ENCODE data around the gene EYA2. TPM values are rescaled to one million over a fixed set of nuclear protein-coding genes. Genes with fewer than 3 reads are reported as not detected.

Gene EYA2
- total RNA-seq, 4 donors from 2014 or later: 2.0 to 11.0 (median 5.6) TPM

DNA sequence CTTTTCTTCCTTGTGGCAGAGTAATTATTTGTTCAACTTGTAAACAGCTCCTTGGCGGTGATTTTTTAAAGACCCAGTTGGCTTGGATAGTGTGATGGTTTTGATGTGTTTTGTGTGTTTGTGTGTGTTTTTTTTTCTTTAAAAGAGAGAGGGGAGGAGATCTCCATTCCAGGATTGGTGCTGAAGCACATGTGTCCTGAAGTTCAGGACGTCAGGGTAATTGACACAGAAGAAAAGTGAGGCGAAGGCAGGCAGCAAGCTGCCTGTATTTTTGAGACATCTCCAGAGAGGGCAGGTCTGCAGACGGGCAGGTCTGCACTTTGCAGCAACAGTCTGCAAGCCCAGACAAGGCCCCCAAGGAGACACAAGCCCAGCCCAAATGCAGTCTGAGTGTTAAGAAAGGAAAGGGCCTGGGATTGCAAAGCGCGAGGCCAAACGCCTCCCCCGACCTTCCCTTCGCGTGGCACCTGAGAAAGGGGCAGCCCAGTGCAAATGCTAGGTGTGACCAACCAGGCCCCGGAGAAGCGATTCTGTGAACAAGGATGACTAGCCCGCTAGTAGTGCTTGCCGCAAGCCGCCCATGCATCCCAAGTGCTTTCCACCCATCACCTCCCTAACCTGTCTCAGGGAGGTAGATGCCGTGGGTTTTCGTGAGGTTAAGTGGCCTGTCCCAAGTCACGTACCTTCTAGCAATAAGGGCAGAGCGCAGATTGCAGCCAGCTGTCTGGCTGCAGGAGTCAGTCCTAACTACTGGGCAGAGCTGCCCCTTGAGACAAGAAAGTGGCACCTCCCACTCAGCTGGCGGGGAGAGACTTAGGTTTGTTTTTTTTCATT is 231.3 kb downstream of the EYA2 start:
- no peaks in the 10 kb centered on the region for H3K9me3 ChIP-seq
- no peak overlapping the region for H3K4me3 ChIP-seq
- H3K27me3 ChIP-seq: no peaks in the 10 kb centered on the region
- H3K27ac ChIP-seq: peak overlapping the region; percentile 67 to 70
- intact Hi-C loops (cut with DNase I; ENCODE audit: low total_unique reads): no loop called here
- H3K36me3 ChIP-seq: no peaks in the 10 kb centered on the region
- H3K4me1 ChIP-seq: no peaks in the 10 kb centered on the region
- no peak for DNase-seq
- TF ChIP-seq, protein P1, sequence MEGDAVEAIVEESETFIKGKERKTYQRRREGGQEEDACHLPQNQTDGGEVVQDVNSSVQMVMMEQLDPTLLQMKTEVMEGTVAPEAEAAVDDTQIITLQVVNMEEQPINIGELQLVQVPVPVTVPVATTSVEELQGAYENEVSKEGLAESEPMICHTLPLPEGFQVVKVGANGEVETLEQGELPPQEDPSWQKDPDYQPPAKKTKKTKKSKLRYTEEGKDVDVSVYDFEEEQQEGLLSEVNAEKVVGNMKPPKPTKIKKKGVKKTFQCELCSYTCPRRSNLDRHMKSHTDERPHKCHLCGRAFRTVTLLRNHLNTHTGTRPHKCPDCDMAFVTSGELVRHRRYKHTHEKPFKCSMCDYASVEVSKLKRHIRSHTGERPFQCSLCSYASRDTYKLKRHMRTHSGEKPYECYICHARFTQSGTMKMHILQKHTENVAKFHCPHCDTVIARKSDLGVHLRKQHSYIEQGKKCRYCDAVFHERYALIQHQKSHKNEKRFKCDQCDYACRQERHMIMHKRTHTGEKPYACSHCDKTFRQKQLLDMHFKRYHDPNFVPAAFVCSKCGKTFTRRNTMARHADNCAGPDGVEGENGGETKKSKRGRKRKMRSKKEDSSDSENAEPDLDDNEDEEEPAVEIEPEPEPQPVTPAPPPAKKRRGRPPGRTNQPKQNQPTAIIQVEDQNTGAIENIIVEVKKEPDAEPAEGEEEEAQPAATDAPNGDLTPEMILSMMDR (IDR thresholded peaks at IDR 0.05): no peak
- no peak for TF ChIP-seq POLR2A (IDR thresholded peaks at IDR 0.05)

DNA sequence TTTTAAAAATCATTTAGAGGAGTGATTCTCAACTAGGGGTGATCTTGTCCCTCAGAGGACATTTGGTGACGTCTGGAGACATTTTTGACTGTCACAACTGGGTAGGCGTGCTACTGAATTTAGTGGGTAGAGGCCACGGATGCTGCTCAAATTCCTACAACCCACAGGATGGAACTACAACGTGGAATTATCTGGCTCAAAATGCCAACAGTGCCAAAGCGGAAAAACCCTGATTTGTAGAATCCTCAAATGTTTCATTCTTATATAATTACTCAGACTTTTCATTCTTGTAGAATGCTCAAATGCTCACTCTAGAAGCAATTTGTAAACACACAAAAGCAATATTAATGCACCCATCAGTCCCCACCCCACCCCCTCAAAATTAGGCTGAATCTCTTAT is 232.1 kb downstream of the EYA2 start:
- H3K27me3 ChIP-seq: no peaks in the 10 kb centered on the region
- no peak overlapping the region for H3K4me3 ChIP-seq
- peak overlapping the region in 1 of 2 donors; percentile 47 for H3K27ac ChIP-seq
- DNase-seq: no peak
- TF ChIP-seq POLR2A (IDR thresholded peaks at IDR 0.05): no peak
- TF ChIP-seq, protein P1 (IDR thresholded peaks at IDR 0.05): no peak
- intact Hi-C loops (cut with DNase I; ENCODE audit: low total_unique reads): no loop called here
- no peaks in the 10 kb centered on the region for H3K4me1 ChIP-seq
- H3K9me3 ChIP-seq: no peaks in the 10 kb centered on the region
- no peaks in the 10 kb centered on the region for H3K36me3 ChIP-seq

DNA sequence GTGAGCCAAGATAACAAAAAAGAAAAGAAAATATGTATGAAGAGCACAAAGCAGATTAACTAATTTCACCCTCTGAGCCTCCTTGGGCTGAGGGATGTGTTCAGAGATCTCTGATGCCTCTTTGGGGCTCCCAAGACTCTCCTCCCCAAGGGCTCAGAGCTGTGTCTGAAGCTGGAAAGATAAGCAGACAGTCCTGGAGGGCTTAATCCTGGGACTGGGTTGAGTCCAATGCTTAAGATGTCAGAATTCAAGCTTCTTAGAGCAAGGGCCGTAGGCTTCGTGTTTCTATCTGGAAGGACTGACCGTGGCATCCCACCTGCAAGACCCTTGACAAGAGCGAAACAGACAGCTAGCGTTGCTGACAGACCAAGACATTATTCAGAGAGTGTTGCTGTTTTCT is 232.9 kb downstream of the EYA2 start:
- peak overlapping the region; percentile 0 to 58 for H3K27ac ChIP-seq
- no peak for DNase-seq
- H3K27me3 ChIP-seq: no peaks in the 10 kb centered on the region
- H3K4me1 ChIP-seq: no peaks in the 10 kb centered on the region
- no peaks in the 10 kb centered on the region for H3K36me3 ChIP-seq
- intact Hi-C loops (cut with DNase I; ENCODE audit: low total_unique reads): no loop called here
- H3K9me3 ChIP-seq: no peaks in the 10 kb centered on the region
- H3K4me3 ChIP-seq: no peak overlapping the region
- no peak for TF ChIP-seq POLR2A (IDR thresholded peaks at IDR 0.05)
- TF ChIP-seq, protein P1 (IDR thresholded peaks at IDR 0.05): no peak

DNA sequence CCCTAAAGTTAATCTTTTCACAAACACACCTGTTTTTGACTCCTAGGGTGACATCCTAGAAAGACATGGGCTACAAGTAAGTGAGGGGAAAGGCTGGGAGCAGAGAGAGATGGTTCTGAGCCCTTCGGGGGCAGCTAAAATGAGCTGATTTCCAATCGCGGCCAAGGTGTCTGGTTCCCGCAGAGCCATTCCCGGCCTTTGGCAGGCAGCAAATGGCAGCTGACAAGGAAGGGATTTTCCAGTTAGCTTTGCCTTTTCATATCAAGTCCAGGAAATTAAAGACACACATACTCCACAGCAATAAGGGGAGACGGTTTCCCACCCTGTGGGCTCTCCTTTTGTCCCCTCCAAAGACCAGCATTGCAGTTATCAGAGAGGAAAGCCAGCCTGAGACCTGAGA is 233.4 kb downstream of the EYA2 start:
- Histone ChIP-seq H3K27me3 (no peaks in the 10 kb centered on the region), H3K27ac (peak overlapping the region; percentile 0 to 58)

DNA sequence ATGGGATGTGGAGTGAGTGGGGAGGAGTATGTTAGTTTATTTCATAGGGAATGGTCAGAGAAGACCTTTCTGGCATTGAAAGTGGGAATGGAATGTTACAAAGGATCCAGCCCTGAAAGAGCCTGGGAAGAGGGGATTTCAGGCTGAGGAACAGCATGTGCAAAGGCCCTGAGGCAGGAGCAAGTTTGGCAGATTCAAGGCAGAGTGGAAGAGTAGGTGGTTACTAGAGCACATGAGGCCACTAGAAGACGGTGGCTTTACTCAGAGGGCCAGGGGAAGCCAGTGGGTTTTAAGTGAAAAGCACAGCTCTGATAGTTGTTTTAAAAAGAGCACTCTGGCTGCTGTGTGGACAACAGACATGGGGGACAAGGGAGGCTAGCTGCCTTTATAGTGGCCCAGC is 234.7 kb downstream of the EYA2 start:
- DNase-seq: no peak
- H3K4me3 ChIP-seq: no peak overlapping the region
- intact Hi-C loops (cut with DNase I; ENCODE audit: low total_unique reads): no loop called here

More for the DNA sequence above, 233.4 kb downstream of the EYA2 start:
- Histone ChIP-seq H3K36me3 (no peaks in the 10 kb centered on the region), H3K4me3 (no peak overlapping the region), H3K9me3 (no peaks in the 10 kb centered on the region), H3K4me1 (no peaks in the 10 kb centered on the region)
- intact Hi-C loops (cut with DNase I; ENCODE audit: low total_unique reads): no loop called here
- no peak for TF ChIP-seq POLR2A (IDR thresholded peaks at IDR 0.05)
- DNase-seq: no peak

More for the DNA sequence above, 234.7 kb downstream of the EYA2 start:
- no peaks in the 10 kb centered on the region for H3K4me1 ChIP-seq
- TF ChIP-seq POLR2A (IDR thresholded peaks at IDR 0.05): no peak
- TF ChIP-seq, protein P1 (IDR thresholded peaks at IDR 0.05): no peak
- H3K27me3 ChIP-seq: no peaks in the 10 kb centered on the region
- no peak overlapping the region for H3K27ac ChIP-seq
- H3K36me3 ChIP-seq: no peaks in the 10 kb centered on the region
- no peaks in the 10 kb centered on the region for H3K9me3 ChIP-seq
